GM04504 (cell line): ENCODE results near the gene GID8.

Experiments used
- DNase-seq: peaks from one replicate; pipeline ENCODE4 v3.0.0-alpha.2; 2012; ENCODE audit warnings: low read depth

GID8 gene

GRCh38 chr20:62970307-62971210 lies 32.6 kb downstream of the GID8 start:
- no peak for DNase-seq

- no peak for DNase-seq
Observed at GRCh38 chr20:62971211-62971949, 33.4 kb downstream of the GID8 start.

DNA sequence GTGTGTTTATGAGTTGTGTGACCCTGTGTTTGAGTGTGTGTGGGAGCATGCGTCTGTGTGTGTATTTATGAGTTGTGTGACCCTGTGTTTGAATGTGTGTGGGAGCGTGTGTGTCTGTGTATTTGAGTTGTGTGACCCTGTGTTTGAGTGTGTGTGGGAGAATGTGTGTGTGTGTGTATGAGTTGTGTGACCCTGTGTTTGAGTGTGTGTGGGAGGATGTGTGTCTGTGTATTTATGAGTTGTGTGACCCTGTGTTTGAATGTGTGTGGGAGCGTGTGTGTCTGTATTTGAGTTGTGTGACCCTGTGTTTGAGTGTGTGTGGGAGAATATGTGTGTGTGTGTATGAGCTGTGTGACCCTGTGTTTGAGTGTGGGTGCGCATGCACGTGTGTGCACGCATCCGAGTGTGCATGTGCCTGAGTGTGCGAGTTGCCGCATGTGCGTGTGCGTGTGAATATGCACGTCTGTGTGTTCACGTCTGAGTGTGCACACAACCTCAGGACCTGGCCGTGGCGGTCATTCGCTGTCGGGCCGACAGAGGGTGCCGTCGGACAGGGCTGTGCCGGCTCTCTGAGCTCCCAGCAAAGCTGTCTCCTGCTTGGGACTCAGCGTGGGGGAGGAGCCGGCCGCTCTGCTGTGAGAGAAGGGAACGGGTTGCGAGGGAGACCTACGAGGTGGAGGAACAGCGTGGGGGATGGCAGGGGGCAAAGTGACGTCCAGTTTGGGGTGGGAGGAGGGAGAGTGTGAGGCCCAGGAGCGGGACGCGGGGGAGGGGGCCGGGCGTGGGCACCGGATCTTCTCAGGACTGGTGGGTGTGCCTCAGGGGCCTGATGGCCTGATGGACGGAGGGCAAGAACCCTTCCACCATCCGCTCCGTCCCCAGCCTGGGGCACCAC lies 34.2 kb downstream of the GID8 start:
- DNase-seq = peak; percentile 31

DNA sequence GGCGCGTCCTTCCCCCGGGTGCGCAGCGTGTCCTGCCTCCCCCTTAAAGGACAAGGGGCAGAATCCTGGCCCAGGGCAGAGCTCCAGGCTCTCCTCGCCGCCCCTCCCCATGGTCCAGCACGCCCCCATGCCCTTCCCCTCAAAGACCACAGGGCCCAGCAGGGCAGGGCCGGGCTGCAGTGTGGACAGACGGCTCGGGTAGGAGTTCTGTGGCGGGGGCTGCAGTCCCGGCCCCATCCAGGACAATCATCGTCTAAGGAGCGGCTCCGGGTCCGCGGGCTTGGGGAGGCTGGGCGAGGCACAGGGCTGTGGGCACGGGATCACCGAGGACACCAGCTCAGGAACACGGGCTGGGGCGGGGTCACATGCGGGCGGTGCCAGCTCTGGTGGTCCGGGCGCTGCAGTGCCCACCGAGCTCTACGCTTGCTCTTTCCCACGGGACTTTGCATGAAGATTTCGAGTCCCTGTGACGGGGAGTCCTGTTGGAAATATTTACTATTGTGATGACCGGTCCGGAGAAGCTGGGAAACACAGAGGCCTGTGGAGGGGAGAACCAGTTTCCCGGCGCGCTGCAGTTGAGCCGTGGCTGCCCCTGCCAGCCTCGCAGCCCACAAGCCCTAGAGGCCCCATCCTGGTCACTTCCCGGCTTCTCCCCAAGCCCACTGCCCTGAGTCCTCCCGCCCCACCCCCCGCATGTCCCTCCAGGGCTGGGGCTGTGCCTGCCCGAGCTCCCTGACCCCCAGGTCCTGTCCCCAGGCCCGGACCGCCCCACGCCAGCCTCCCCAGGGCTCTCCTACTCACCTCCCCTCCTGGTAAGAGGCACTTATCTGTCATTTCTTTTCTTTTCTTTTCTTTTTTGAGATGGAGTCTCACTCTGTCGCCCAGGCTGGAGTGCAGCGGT lies 35.1 kb downstream of the GID8 start:
- DNase-seq = no peak

DNA sequence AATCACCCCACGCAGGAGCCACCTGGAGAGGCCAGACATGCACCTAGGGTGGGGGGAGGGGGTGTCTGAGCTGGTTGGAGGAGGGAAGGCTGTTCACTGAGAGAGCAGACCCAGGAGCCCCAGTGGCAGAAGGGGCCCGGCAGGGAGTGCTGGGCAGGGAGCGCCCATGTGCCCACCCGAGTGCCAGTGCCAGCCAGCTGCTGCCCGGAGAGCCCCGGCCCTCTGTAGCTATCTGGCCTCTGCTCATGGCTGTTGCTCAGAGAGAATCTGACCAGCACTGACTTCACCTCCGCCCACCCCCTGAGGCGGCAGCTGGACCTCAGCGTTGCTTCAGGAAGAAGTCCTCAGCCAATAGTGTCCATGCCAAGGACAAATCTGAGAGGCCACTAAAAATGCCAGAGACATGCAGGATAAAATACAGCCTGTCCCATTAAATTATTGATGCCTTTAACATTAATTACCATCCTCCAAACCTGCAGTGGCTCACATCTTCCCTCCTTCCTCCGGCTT lies 37.4 kb downstream of the GID8 start:
- no peak for DNase-seq

DNA sequence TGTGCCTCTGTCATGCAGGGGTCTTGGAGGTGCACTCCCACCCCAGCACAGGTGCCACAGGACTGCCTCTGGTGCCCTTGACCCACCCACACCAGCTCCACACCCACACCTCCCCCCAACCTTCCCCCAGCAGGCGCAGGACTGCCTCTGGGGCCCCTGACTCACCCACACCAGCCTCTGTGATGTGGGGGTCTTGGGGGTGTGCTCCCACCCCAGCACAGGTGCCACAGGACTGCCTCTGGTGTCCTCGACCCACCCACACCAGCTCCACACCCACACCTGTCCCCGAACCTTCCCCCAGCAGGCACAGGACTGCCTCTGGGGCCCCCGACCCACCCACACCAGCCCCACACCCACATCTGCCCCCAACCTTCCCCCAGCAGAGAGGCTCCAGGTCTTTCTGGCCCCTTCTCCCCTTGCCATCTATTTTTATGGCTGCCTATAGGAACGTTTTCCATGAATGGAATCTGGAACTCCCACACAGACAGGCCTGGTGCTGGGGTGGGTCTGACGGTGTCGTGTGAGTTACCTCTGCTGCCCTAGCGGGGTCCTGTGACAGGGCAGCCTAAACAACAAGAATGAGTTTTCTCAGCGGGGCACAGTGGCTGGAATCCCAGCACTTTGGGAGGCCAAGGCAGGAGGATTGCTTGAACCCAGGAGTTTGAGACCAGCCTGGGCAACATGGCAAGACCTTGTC lies 38.0 kb downstream of the GID8 start:
- no peak for DNase-seq

- no peak for DNase-seq
Observed at GRCh38 chr20:62976886-62977285, 38.9 kb downstream of the GID8 start.

- DNase-seq = no peak
Observed at GRCh38 chr20:62977613-62978560, 39.9 kb downstream of the GID8 start.

DNA sequence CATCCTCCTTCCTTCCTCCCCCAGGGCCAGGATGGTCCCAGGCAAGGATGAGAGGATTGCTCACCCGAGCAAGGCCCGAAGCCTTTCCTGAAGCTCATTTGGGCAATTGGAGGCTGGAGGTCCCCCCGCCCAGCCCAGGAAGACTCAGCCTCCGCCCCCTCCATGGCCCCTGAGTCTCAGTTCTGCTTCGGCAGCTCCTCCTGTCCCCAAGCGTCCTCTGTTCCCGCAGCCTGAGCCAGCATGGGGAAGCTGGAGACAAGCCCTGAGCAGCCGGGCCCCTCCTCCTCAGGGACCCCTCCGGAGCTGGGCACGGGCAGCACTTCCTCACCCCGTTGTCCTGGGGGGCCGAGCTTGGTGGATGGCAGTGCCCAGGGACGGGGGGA lies 40.6 kb downstream of the GID8 start:
- no peak for DNase-seq

DNA sequence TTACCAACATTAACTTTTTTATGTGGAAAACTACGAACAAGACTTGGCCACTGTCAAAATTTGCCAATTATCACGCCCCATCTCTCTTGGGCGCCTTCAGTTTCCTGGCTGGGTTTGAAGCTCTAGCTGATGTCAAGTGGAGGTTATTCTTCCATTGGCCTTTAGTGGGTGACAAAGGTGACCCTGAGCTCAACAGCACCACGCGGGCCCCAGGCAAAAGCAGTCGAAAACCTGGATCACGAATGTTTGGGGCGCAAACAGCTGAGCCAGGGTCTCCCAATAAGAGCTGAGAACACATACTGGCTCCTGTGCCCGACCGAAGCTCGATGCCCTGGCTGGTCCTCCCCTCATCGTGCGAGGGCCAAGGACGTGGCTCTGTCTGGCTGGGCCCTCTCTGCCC lies 41.4 kb downstream of the GID8 start:
- no peak for DNase-seq

- no peak for DNase-seq
Observed at GRCh38 chr20:62979876-62980373, 42.0 kb downstream of the GID8 start.

DNA sequence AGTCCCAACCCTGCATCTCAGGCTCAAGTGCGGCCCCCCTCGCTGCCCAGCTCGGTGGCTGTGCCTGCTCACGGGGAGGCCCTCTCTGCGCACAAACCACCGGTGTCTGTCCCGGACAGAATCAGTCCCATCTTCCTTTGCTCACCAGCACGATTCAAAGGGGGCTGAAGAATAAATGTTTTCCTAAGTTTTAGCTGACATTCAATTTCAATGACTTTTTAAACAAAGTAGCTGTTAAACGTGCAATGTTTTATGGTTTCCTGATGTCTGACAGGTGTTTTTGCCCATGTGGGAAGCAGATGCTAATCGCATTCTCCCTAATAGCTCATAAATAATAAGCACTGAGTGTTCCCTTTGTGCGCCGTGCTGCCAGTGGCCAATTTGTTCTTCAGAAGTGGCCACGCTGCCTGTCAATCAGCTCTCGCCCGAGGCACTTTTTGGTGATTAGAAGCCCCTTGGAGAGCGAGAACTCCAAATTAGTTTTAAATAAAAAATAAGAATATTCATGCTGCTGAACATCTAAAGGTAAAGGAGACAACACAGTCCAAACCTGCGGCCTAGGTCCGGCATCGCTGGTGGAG lies 42.5 kb downstream of the GID8 start:
- DNase-seq = no peak

DNA sequence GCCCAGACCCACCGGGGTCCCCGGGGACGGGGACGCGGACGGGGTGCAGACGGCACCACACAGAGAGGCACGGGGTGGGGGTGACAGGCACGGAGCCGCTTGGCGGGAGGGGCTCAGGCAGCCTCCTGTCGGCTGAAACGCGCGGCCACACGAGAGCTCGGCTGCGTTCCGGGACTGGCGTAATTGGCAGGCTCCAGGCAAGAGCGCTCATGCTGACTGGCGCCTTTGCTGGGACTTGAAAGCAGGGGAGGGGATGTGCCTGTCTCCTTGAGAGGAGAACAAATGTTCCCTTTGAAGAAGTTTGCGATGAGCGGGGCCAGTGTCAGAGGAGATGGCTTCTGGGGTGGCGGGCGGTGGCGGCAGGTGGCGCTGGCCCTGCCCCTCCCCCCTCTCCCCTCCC lies 43.0 kb downstream of the GID8 start:
- no peak for DNase-seq

DNA sequence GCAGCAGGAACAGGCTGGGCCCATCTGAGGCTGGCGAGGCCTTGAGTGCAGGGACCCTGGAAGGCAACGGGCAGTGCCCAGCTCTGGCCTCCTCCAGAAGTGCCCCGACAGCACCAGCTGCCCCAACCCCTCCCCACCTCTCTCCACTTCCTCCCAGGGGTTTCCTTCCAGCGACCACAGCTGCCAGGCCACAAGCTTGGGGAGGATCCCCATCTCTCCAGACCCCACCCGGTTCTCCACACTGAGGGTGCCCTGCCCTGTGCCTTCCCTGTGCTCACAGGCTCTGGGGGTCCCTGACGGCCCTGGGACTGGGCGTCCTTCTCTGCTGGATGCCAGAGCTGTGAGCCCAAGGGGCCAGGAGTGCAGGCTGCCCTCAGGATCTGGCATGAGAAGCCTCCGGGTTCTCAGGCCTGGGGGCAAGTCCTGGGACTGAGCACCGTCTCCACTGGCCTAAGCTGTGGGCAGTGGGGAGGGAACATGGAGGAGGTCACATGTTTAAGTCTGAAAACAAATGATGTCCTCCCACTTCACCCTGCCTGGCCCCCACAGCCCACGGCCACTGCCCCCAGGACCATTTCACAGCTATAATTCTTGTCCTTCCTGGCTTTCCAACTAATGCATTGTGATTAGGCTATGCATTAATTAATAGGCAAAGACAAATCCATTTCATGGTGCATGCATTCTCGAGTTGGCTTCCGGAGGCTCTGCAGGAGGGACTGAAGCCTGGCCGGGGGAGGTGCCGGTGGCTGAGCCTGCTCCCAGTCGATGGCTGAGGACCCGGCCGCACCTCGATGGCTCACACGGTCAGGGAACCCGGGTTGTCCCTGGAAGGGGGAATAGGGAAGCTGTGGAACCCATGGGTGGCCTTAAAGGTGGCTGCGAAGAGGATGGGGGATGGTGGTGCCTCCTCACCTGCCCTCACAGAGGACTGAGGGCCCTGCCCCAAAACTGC lies 44.5 kb downstream of the GID8 start:
- DNase-seq = no peak

GRCh38 chr20:62983210-62983609 lies 45.3 kb downstream of the GID8 start:
- no peak for DNase-seq

- DNase-seq = no peak
Observed at GRCh38 chr20:62984666-62985443, 46.9 kb downstream of the GID8 start.

GRCh38 chr20:62985444-62985778 lies 47.5 kb downstream of the GID8 start:
- DNase-seq = no peak
